Measurements from ENCODE around the gene OR51B5. TPM values are rescaled to one million over a fixed set of nuclear protein-coding genes. Genes with fewer than 3 reads are reported as not detected.
"Not testable (repeated sequence)": the region's sequence is repeated elsewhere in the genome, so short reads cannot be mapped to it uniquely, and the experiment has no call there.

Gene OR51B5
- total RNA-seq, 1 donor from 2014 or later = 0.82 TPM

DNA sequence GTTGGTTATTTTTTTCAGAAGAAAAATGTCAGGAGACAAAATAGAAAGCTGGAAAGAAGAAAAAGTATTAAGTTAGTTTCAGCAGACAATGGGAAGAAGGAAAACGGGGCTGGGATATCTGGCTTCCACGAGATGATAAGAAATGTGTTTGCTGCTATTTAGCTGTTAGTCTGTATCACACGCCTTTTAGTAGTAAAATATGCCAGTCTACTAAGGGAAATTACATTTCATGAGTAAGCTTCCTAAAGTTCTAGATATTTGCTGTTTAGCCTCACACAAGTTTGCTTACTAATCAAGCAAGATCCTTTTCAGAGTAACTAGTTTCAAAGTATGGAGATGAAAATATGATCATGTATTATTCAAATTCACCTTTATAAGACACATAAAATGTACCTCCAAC, 43.1 kb downstream of the OR51B5 start:
- no peak overlapping the region for H3K4me3 Mint-ChIP-seq (ENCODE audit: unreplicated experiment)
- no peak overlapping the region for H3K27ac Mint-ChIP-seq (ENCODE audit: unreplicated experiment)
- no peaks in the 10 kb centered on the region for H3K27me3 Mint-ChIP-seq (ENCODE audit: unreplicated experiment)
- H3K9me3 Mint-ChIP-seq (ENCODE audit: unreplicated experiment) = no peaks in the 10 kb centered on the region
- no peak for DNase-seq (ENCODE audit: low spot score)
- H3K36me3 Mint-ChIP-seq (ENCODE audit: low read depth, unreplicated experiment) = no peaks in the 10 kb centered on the region
- no peaks in the 10 kb centered on the region for H3K4me1 Mint-ChIP-seq (ENCODE audit: unreplicated experiment)
- TF ChIP-seq, protein P1, sequence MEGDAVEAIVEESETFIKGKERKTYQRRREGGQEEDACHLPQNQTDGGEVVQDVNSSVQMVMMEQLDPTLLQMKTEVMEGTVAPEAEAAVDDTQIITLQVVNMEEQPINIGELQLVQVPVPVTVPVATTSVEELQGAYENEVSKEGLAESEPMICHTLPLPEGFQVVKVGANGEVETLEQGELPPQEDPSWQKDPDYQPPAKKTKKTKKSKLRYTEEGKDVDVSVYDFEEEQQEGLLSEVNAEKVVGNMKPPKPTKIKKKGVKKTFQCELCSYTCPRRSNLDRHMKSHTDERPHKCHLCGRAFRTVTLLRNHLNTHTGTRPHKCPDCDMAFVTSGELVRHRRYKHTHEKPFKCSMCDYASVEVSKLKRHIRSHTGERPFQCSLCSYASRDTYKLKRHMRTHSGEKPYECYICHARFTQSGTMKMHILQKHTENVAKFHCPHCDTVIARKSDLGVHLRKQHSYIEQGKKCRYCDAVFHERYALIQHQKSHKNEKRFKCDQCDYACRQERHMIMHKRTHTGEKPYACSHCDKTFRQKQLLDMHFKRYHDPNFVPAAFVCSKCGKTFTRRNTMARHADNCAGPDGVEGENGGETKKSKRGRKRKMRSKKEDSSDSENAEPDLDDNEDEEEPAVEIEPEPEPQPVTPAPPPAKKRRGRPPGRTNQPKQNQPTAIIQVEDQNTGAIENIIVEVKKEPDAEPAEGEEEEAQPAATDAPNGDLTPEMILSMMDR (IDR thresholded peaks at IDR 0.05; ENCODE audit: unreplicated experiment) = no peak

DNA sequence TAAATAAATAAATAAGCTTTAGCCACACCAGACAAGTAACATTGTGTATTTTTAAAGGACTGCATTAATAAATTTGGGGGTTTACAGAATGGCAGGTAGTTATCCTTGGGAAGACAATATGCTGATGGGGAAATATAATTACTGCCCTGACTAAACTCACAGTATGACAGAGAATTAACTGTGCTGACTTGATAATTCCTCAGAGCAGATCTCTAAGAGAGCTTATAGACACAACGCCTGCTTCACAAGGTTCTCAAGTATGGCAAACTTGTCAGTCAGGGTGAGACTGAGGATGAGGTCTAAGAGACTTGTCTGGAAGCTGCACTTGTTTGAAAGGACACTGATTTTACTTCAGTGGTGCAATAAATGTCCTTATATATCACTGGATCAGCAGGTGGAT, 44.9 kb downstream of the OR51B5 start:
- Mint-ChIP-seq H3K4me3 (ENCODE audit: unreplicated experiment) (no peak overlapping the region), H3K36me3 (ENCODE audit: low read depth, unreplicated experiment) (no peaks in the 10 kb centered on the region), H3K9me3 (ENCODE audit: unreplicated experiment) (no peaks in the 10 kb centered on the region), H3K27ac (ENCODE audit: unreplicated experiment) (no peak overlapping the region), H3K27me3 (ENCODE audit: unreplicated experiment) (no peaks in the 10 kb centered on the region), H3K4me1 (ENCODE audit: unreplicated experiment) (no peaks in the 10 kb centered on the region)
- TF ChIP-seq, protein P1 (IDR thresholded peaks at IDR 0.05; ENCODE audit: unreplicated experiment) = no peak
- no peak for DNase-seq (ENCODE audit: low spot score)

DNA sequence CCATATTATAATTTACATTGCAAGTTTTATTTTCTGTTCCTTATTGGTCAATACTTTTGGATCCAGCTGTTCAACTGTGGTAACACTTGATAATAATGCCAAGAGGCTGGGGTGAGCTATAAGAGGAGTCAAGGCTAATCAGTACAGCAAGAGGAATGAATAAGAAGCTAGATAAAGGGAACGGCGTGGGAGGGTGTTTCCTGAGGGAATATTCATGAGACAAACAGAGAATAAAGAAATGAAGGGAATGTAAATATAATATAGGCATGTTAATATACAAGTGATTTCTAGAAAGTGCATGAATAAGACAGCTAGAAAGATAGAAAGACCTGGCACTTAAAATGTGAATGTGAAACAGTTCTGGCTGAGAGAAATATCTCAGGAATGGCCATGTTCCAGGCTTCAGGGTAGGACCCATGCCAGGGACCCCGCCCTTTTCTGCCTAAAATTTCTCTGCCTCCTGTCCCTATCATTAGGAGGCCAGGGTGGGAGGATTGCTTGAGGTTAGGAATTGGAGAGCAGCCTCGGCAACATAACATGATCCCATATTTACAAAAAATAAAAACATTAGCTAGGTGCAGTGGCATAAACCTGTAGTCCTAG, 45.5 kb downstream of the OR51B5 start:
- Mint-ChIP-seq H3K27me3 (ENCODE audit: unreplicated experiment) (no peaks in the 10 kb centered on the region), H3K27ac (ENCODE audit: unreplicated experiment) (no peak overlapping the region), H3K36me3 (ENCODE audit: low read depth, unreplicated experiment) (no peaks in the 10 kb centered on the region), H3K4me3 (ENCODE audit: unreplicated experiment) (no peak overlapping the region), H3K9me3 (ENCODE audit: unreplicated experiment) (no peaks in the 10 kb centered on the region), H3K4me1 (ENCODE audit: unreplicated experiment) (no peaks in the 10 kb centered on the region)
- TF ChIP-seq, protein P1 (IDR thresholded peaks at IDR 0.05; ENCODE audit: unreplicated experiment) = no peak
- no peak for DNase-seq (ENCODE audit: low spot score)

DNA sequence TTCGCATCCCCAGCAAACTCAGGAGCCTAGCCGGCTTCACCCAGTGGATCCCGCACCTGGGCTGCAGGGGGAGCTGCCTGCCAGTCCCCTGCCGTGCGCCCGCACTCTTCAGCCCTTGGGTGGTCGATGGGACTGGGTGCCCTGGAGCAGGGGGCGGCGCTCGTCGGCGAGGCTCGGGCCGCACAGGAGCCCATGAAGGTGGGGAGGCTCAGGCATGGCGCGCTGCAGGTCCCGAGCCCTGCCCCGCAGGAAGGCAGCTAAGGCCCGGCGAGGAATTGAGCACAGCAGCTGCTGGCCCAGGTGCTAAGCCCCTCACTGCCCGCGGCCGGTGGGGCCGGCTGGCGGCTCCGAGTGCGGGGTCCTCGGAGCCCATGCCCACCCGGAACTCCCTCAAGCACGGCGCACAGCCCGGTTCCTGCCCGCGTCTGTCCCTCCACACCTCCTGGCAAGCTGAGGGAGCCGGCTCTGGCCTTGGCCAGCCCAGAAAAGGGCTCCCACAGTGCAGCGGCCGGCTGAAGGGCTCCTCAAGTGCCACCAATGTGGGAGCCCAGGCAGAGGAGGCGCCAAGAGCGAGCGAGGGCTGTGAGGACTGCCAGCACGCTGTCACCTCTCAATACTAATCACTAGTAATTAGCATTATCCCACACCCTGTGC, 48.9 kb downstream of the OR51B5 start:
- not testable (repeated sequence) for H3K9me3 Mint-ChIP-seq (ENCODE audit: unreplicated experiment); H3K4me3 Mint-ChIP-seq (ENCODE audit: unreplicated experiment); H3K27ac Mint-ChIP-seq (ENCODE audit: unreplicated experiment); H3K4me1 Mint-ChIP-seq (ENCODE audit: unreplicated experiment); H3K36me3 Mint-ChIP-seq (ENCODE audit: low read depth, unreplicated experiment); H3K27me3 Mint-ChIP-seq (ENCODE audit: unreplicated experiment); DNase-seq (ENCODE audit: low spot score)

DNA sequence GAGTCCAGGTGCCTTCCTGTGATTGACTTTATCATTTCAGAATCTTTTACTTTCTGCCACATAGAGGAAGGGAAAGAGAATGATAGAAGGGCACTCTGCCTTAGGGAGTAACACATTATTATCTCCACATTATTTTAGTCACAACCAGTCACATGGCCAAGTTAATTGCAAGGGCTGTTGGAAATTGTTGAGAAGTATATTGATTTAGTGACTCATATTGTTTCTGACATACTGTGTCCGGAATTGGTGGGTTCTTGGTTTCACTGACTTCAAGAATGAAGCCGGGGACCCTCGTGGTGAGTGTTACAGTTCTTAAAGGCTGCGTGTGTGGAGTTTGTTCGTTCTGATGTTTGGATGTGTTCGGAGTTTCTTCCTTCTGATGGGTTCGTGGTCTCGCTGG, 50.3 kb downstream of the OR51B5 start:
- no peaks in the 10 kb centered on the region for H3K36me3 Mint-ChIP-seq (ENCODE audit: low read depth, unreplicated experiment)
- peak overlapping the region; percentile 61 for H3K27ac Mint-ChIP-seq (ENCODE audit: unreplicated experiment)
- no peak overlapping the region for H3K4me3 Mint-ChIP-seq (ENCODE audit: unreplicated experiment)
- TF ChIP-seq, protein P1 (IDR thresholded peaks at IDR 0.05; ENCODE audit: unreplicated experiment) = no peak
- no peaks in the 10 kb centered on the region for H3K9me3 Mint-ChIP-seq (ENCODE audit: unreplicated experiment)
- H3K27me3 Mint-ChIP-seq (ENCODE audit: unreplicated experiment) = no peaks in the 10 kb centered on the region
- no peak for DNase-seq (ENCODE audit: low spot score)
- no peaks in the 10 kb centered on the region for H3K4me1 Mint-ChIP-seq (ENCODE audit: unreplicated experiment)

Other genes with a start within 250 kb of the OR51B5 start
- not detected for gene OR52A5, start 205.2 kb downstream of the OR51B5 start, total RNA-seq (ENCODE audit: unreplicated experiment)
- 0.03 TPM for gene OR52A1, start 188.8 kb downstream of the OR51B5 start, total RNA-seq (ENCODE audit: unreplicated experiment)
- not detected for gene OR51V1, start 142.8 kb downstream of the OR51B5 start, total RNA-seq (ENCODE audit: unreplicated experiment)
- not detected for gene HBB, start 116.5 kb downstream of the OR51B5 start, total RNA-seq (ENCODE audit: unreplicated experiment)
- gene HBD, start 109.0 kb downstream of the OR51B5 start, total RNA-seq (ENCODE audit: unreplicated experiment) = not detected
- gene HBG1, start 93.7 kb downstream of the OR51B5 start, total RNA-seq (ENCODE audit: unreplicated experiment) = not detected
- gene HBG2, start 88.7 kb downstream of the OR51B5 start, total RNA-seq (ENCODE audit: unreplicated experiment) = 0.82 TPM
- not detected for gene HBE1, start 73.6 kb downstream of the OR51B5 start, total RNA-seq (ENCODE audit: unreplicated experiment)
- 0.49 TPM for gene OR51B4, start 41.6 kb downstream of the OR51B5 start, total RNA-seq (ENCODE audit: unreplicated experiment)
- not detected for gene OR51B2, start 19.2 kb downstream of the OR51B5 start, total RNA-seq (ENCODE audit: unreplicated experiment)
- gene OR51B6, start 8.0 kb upstream of the OR51B5 start, total RNA-seq (ENCODE audit: unreplicated experiment) = not detected
- gene OR51M1, start 40.3 kb upstream of the OR51B5 start, total RNA-seq (ENCODE audit: unreplicated experiment) = not detected
- not detected for gene OR51Q1, start 78.6 kb upstream of the OR51B5 start, total RNA-seq (ENCODE audit: unreplicated experiment)
- 1.2 TPM for gene OR51I1, start 98.0 kb upstream of the OR51B5 start, total RNA-seq (ENCODE audit: unreplicated experiment)
- not detected for gene OR51I2, start 105.8 kb upstream of the OR51B5 start, total RNA-seq (ENCODE audit: unreplicated experiment)
- gene OR52D1, start 145.2 kb upstream of the OR51B5 start, total RNA-seq (ENCODE audit: unreplicated experiment) = not detected
- gene UBQLN3, start 166.4 kb upstream of the OR51B5 start, total RNA-seq (ENCODE audit: unreplicated experiment) = 1.1 TPM
- 4.4 TPM for gene UBQLNL, start 173.2 kb upstream of the OR51B5 start, total RNA-seq (ENCODE audit: unreplicated experiment)
- 2.1 TPM for gene OR52H1, start 205.0 kb upstream of the OR51B5 start, total RNA-seq (ENCODE audit: unreplicated experiment)
- gene OR52B6, start 237.4 kb upstream of the OR51B5 start, total RNA-seq (ENCODE audit: unreplicated experiment) = not detected